Skeletal muscle tissue (tissue), 4 donors: ENCODE measurements around the gene ZSCAN16. TPM values are rescaled to one million over a fixed set of nuclear protein-coding genes. Genes with fewer than 3 reads are reported as not detected.

ENCODE experiments used
- H3K27ac ChIP-seq: one replicate; pipeline ENCODE4 v1.7.0; 2013; ENCODE audit warnings: mild to moderate bottlenecking, low read depth, low read length, inconsistent platforms
- H3K27me3 ChIP-seq, 3 donors: one replicate each; pipeline ENCODE4 v1.7.0; 2013; ENCODE audit warnings: low read length in 3 of 3; ENCODE audit not compliant: control insufficient read depth in 3 of 3, insufficient read depth in 3 of 3
- H3K36me3 ChIP-seq, 3 donors: one replicate each; pipeline ENCODE4 v1.7.0; 2013; ENCODE audit warnings: low read length in 3 of 3; ENCODE audit not compliant: control insufficient read depth in 3 of 3, insufficient read depth in 3 of 3
- H3K4me1 ChIP-seq, 3 donors: one replicate each; pipeline ENCODE4 v1.7.0; 2013; ENCODE audit warnings: low read length in 3 of 3, mild to moderate bottlenecking in 3 of 3; ENCODE audit not compliant: control insufficient read depth in 3 of 3, insufficient read depth in 3 of 3
- H3K4me3 ChIP-seq, 3 donors: one replicate each; pipeline ENCODE4 v1.7.0; 2013; ENCODE audit warnings: low read length in 3 of 3
- H3K9ac ChIP-seq, 3 donors: one replicate each; pipeline ENCODE4 v1.7.0; 2013; ENCODE audit warnings: low read length in 3 of 3, mild to moderate bottlenecking in 3 of 3, moderate library complexity in 2 of 3, low read depth in 1 of 3
- H3K9me3 ChIP-seq, 3 donors: one replicate each; pipeline ENCODE4 v1.7.0; 2013; ENCODE audit warnings: low read length in 3 of 3; ENCODE audit not compliant: control insufficient read depth in 3 of 3
- total RNA-seq: library from RNA; depleted of rRNA; stranded (reverse); fragments of >200 nt; gene quantifications from one replicate; pipeline ENCODE4 v1.2.3, GENCODE V29; 2014
- donor health status: Osteomylitis.

ZSCAN16 gene
- total RNA-seq, 1 donor from 2014 or later = 3.7 TPM

GRCh38 chr6:28161410-28162079 lies 37.1 kb downstream of the ZSCAN16 start:
- Histone ChIP-seq H3K27ac (no peak overlapping the region), H3K4me1 (peaks cover 6 to 8% (median 8%) of the 10 kb centered on the region in 3 donors), H3K9ac (peak overlapping the region; percentile 19 to 75 (median 28)), H3K9me3 (no peaks in the 10 kb centered on the region), H3K4me3 (peak overlapping the region; percentile 72 to 85 (median 78)), H3K36me3 (peaks cover 0 to 17% (median 14%) of the 10 kb centered on the region in 3 donors), H3K27me3 (no peaks in the 10 kb centered on the region)

- Histone ChIP-seq H3K4me1 (peaks cover 6 to 8% (median 8%) of the 10 kb centered on the region in 3 donors), H3K4me3 (no peak overlapping the region), H3K36me3 (peaks cover 0 to 12% (median 10%) of the 10 kb centered on the region in 3 donors), H3K9me3 (no peaks in the 10 kb centered on the region), H3K27ac (no peak overlapping the region), H3K27me3 (no peaks in the 10 kb centered on the region), H3K9ac (no peak overlapping the region)
Measured at GRCh38 chr6:28165563-28165962, 41.2 kb downstream of the ZSCAN16 start.

- Histone ChIP-seq H3K27me3 (no peaks in the 10 kb centered on the region), H3K27ac (no peak overlapping the region), H3K4me3 (no peak overlapping the region), H3K36me3 (peaks cover 4 to 19% (median 12%) of the 10 kb centered on the region in 3 donors), H3K9me3 (no peaks in the 10 kb centered on the region), H3K9ac (no peak overlapping the region), H3K4me1 (peaks cover 2 to 3% (median 2%) of the 10 kb centered on the region in 3 donors)
Measured at GRCh38 chr6:28167068-28167467, 42.7 kb downstream of the ZSCAN16 start.

GRCh38 chr6:28167926-28168325 lies 43.5 kb downstream of the ZSCAN16 start:
- H3K9me3 ChIP-seq = no peaks in the 10 kb centered on the region

GRCh38 chr6:28171271-28171670 lies 46.9 kb downstream of the ZSCAN16 start:
- peaks cover 0 to under 1% (median 0%) of the 10 kb centered on the region in 3 donors for H3K9me3 ChIP-seq
- no peak overlapping the region for H3K27ac ChIP-seq
- H3K27me3 ChIP-seq = no peaks in the 10 kb centered on the region
- H3K4me1 ChIP-seq = no peaks in the 10 kb centered on the region
- no peak overlapping the region for H3K9ac ChIP-seq
- H3K36me3 ChIP-seq = peaks cover 5 to 19% (median 12%) of the 10 kb centered on the region in 3 donors
- H3K4me3 ChIP-seq = no peak overlapping the region

More at GRCh38 chr6:28167926-28168325, 43.5 kb downstream of the ZSCAN16 start:
- Histone ChIP-seq H3K4me1 (no peaks in the 10 kb centered on the region), H3K27ac (no peak overlapping the region), H3K27me3 (no peaks in the 10 kb centered on the region), H3K36me3 (peaks cover 5 to 19% (median 12%) of the 10 kb centered on the region in 3 donors), H3K9ac (no peak overlapping the region), H3K4me3 (no peak overlapping the region)

- peaks cover 0 to 2% (median 0%) of the 10 kb centered on the region in 3 donors for H3K9me3 ChIP-seq
- no peak overlapping the region for H3K9ac ChIP-seq
- peaks cover 5 to 14% (median 9%) of the 10 kb centered on the region in 3 donors for H3K36me3 ChIP-seq
- no peaks in the 10 kb centered on the region for H3K4me1 ChIP-seq
- H3K4me3 ChIP-seq = no peak overlapping the region
- H3K27ac ChIP-seq = no peak overlapping the region
- H3K27me3 ChIP-seq = no peaks in the 10 kb centered on the region
Measured at GRCh38 chr6:28172006-28172405, 47.6 kb downstream of the ZSCAN16 start.

GRCh38 chr6:28176373-28176772 lies 52.0 kb downstream of the ZSCAN16 start:
- Histone ChIP-seq H3K27ac (no peak overlapping the region), H3K9me3 (peaks cover 0 to 2% (median 0%) of the 10 kb centered on the region in 3 donors), H3K4me3 (no peak overlapping the region), H3K27me3 (no peaks in the 10 kb centered on the region), H3K4me1 (no peaks in the 10 kb centered on the region), H3K36me3 (peaks cover under 1 to 3% (median under 1%) of the 10 kb centered on the region in 3 donors), H3K9ac (no peak overlapping the region)

Other genes starting within 250 kb of the ZSCAN16 start
- not detected for gene OR2B2, start 212.2 kb upstream of the ZSCAN16 start, total RNA-seq
- not detected for gene OR2B6, start 167.4 kb upstream of the ZSCAN16 start, total RNA-seq
- under 0.01 TPM for gene ZNF165, start 44.0 kb upstream of the ZSCAN16 start, total RNA-seq
- gene ZKSCAN8, start 17.3 kb downstream of the ZSCAN16 start, total RNA-seq = 16.2 TPM
- 18.8 TPM for gene ZSCAN9, start 100.7 kb downstream of the ZSCAN16 start, total RNA-seq
- gene ZKSCAN4, start 127.7 kb downstream of the ZSCAN16 start, total RNA-seq = 8.4 TPM
- gene NKAPL, start 134.7 kb downstream of the ZSCAN16 start, total RNA-seq = 0.52 TPM
- 15.7 TPM for gene ZSCAN26, start 142.5 kb downstream of the ZSCAN16 start, total RNA-seq
- gene PGBD1, start 157.0 kb downstream of the ZSCAN16 start, total RNA-seq = 4.2 TPM
- gene ZSCAN31, start 211.5 kb downstream of the ZSCAN16 start, total RNA-seq = 12.5 TPM
- 6.3 TPM for gene ZKSCAN3, start 225.3 kb downstream of the ZSCAN16 start, total RNA-seq